H1 (cell line): Measurements from ENCODE around the gene CASZ1. TPM values are rescaled to one million over a fixed set of nuclear protein-coding genes. Genes with fewer than 3 reads are reported as not detected.

ENCODE experiments used
- EP300 ChIP-seq, 2 experiments: IDR thresholded peaks; 1 replicate in 1 of 2; 2 replicates in 1 of 2; pipeline ENCODE4 v1.6.1; 2011 to 2012; ENCODE audit warnings: low read depth in 2 of 2, low read length in 2 of 2, mild to moderate bottlenecking in 2 of 2, borderline replicate concordance in 1 of 2, inconsistent platforms in 1 of 2, moderate library complexity in 1 of 2
- polyA plus RNA-seq, 7 experiments: library from polyadenylated mRNA; depleted of rRNA in 3 of 7; stranded (reverse) in 5 of 7; unstranded in 2 of 7; fragments of >200 nt in 5 of 7; fragments of 200-250 nt in 2 of 7; gene quantifications; 1 replicate in 5 of 7; 2 replicates in 1 of 7; 4 replicates in 1 of 7; pipeline versions ENCODE4 v1.2.1 to v1.2.3, GENCODE V29; 2011 to 2013; ENCODE audit warnings: missing spikeins in 2 of 7, mixed read lengths in 2 of 7
- total RNA-seq: library from RNA; stranded (reverse); fragmentation: NEBNext Ultra II Directional; extraction: Animal tissue kit (Norgen Biotek cat#: 25700); gene quantifications from 2 replicates; pipeline ENCODE4 v1.2.1, GENCODE V29; 2021

Gene CASZ1
- total and polyA plus RNA-seq, 2 of the 8 experiments (the other 6 are each of a cell fraction or from before 2014, with no cell fraction given), result 4.4 to 7.7 TPM

DNA sequence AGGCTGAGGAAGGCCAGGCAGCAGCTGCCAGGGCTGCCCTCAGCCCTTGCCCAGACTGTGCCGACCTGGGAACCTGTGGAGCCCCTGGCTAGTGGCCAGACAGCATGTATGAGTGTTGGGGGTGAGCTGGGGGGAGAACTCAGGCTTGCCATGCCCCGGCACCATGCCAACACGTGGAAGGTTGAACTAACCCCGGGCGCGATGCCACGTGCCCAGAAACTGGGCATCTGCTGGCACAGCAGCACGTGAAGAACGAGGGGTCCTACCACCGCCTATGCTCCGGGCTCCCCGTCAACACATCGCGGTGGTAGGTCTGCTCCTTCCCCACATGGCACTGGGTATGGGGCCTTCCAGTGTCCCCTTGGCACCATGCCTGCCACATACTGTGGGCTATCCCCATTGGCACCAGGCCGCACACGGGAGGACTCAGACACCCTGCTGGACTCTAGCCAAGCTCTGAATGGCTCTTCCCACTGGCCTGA is 68.7 kb downstream of the CASZ1 start (continued):
- no peak for TF ChIP-seq EP300 (IDR thresholded peaks at IDR 0.05; ENCODE audit: borderline replicate concordance in 1 of 2, low read depth in 2 of 2, low read length in 2 of 2)
